AG09309 (cell line): ENCODE results near the gene GLS.

Source experiments
- DNase-seq: peaks from one replicate; pipeline ENCODE4 v3.0.0-alpha.2; 2010; ENCODE audit warnings: low read depth
- H3K4me3 ChIP-seq: 2 replicates; pipeline ENCODE4 v1.5.1; 2011; ENCODE audit warnings: mild to moderate bottlenecking, low read depth, low read length, moderate library complexity; ENCODE audit not compliant: control insufficient read depth
- TF ChIP-seq, protein P1 (sequence below): IDR thresholded peaks from 2 replicates; pipeline ENCODE4 v1.5.1; 2011; ENCODE audit warnings: mild to moderate bottlenecking, low read depth, low read length, inconsistent platforms; ENCODE audit not compliant: insufficient read depth, control insufficient read depth; ENCODE audit errors: missing control alignments

GLS gene

DNA sequence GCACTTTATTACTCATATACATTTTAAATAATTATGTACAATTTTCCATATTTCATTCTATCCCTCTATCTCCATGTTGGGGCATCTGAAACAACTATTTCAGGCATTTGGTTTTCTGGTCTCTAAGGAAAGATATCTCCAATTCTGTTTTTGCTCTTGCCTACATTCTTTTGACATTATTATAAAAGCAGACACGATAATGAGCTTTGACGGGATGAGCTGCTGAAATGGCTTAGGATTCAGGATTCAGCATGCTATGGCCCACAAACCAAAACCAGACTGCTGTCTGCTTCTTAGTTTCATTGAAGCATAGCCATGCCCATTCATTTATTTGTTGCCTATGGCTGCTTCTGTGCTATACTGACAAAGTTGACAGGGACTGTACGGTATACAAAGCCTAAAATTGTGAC lies 42.7 kb upstream of the GLS start:
- TF ChIP-seq, protein P1, sequence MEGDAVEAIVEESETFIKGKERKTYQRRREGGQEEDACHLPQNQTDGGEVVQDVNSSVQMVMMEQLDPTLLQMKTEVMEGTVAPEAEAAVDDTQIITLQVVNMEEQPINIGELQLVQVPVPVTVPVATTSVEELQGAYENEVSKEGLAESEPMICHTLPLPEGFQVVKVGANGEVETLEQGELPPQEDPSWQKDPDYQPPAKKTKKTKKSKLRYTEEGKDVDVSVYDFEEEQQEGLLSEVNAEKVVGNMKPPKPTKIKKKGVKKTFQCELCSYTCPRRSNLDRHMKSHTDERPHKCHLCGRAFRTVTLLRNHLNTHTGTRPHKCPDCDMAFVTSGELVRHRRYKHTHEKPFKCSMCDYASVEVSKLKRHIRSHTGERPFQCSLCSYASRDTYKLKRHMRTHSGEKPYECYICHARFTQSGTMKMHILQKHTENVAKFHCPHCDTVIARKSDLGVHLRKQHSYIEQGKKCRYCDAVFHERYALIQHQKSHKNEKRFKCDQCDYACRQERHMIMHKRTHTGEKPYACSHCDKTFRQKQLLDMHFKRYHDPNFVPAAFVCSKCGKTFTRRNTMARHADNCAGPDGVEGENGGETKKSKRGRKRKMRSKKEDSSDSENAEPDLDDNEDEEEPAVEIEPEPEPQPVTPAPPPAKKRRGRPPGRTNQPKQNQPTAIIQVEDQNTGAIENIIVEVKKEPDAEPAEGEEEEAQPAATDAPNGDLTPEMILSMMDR = no peak
- H3K4me3 ChIP-seq = no peak overlapping the region
- DNase-seq = no peak

DNA sequence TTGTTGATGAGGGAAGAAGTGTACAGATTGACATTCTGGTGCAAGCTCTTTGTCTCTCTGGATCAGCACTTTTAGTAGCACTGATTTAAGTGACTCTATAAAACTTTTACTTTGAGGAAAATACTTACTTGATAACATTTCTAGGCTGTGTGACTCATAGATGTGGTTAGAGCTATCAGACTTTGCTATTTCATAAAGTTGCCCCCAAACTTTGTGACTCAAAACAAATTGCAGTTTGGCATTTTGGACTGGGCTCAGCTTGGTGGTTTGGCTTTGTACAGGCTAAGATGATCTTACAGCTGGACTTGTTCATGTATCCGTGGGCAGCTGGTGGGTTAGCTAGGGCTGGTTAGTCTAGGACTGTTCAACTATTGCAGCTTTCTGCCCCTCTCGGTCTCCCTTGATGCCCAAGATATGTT lies 42.1 kb upstream of the GLS start:
- no peak overlapping the region for H3K4me3 ChIP-seq
- TF ChIP-seq, protein P1 = no peak
- DNase-seq = no peak

DNA sequence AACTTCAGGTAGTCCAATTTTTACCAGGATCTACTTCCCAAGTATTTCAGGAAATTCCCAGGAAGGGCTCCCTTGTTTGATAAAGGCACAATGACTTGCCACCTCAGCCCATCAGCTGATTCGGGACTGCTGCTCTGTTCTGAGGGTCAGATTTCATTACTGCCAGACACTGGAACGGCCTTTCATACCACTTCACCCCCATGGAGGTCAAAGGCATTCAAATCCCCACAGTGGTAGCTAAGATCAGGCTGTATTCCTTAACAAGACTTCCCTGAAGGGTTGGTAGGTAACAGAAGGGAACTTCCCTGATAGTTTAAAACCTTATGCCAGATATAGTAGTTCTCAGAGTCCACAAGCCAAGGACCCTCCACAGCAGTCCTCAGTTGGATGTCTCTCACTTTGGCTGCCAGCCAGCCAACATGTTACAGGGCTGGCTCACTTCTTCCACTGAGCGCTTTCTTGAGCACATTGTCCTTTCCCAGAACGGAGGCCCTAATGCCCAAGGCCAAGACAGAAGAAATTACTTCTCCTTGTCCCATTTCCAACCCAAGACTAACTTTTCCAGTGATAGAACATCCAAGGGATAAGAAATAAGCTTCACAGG lies 40.0 kb upstream of the GLS start:
- no peak for DNase-seq
- H3K4me3 ChIP-seq = no peak overlapping the region
- TF ChIP-seq, protein P1 = no peak

GRCh38 chr2:190841707-190842505 lies 38.7 kb upstream of the GLS start:
- no peak for DNase-seq
- TF ChIP-seq, protein P1 = no peak
- no peak overlapping the region for H3K4me3 ChIP-seq

GRCh38 chr2:190842606-190843104 lies 38.0 kb upstream of the GLS start:
- H3K4me3 ChIP-seq = no peak overlapping the region
- DNase-seq = no peak
- TF ChIP-seq, protein P1 = no peak

DNA sequence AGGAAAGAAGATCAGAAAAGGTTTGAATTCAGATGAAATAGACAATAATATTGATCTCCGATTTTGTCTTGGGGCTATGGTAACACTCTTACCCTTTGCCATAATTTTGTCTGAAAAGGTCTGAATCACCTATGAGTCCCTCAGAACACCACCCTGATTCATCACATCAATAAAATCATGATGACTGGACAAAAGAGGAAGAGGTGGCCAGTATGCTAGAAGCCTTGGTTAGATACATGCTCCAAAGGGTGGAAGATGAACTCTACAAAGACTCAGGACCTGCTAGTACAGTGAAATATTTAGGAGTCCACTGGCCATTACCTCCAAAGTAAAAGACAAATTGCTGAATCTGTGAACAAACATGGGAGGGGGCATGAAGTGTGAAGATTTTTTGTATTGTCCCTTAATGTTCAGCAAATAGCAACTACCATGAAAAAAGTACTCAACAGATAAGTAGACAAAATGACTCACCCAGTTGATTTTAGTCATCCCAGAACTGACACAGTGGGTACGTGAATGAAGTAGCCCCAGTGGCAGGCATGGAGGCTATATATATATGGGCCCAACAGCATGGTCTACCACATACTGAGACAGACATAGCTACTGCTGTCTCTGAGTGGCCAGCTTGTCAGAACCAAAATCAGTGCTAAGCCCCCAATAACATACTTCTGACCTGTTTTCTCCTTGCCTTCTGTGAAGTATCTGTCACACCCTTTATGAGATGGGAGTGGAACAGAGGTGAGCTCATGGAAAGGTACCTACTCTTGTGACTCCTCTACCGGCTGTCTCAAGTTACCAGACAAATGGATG lies 36.5 kb upstream of the GLS start:
- H3K4me3 ChIP-seq = no peak overlapping the region
- no peak for DNase-seq
- TF ChIP-seq, protein P1 = no peak
